Measurements from ENCODE around the gene GUCD1. TPM values are rescaled to one million over a fixed set of nuclear protein-coding genes. Genes with fewer than 3 reads are reported as not detected.

Gene GUCD1
- total and polyA plus RNA-seq, 9 of the 15 experiments (the other 6 are each of a cell fraction or from before 2014, with no cell fraction given), result 31.5 to 67.8 (median 50.3) TPM

DNA sequence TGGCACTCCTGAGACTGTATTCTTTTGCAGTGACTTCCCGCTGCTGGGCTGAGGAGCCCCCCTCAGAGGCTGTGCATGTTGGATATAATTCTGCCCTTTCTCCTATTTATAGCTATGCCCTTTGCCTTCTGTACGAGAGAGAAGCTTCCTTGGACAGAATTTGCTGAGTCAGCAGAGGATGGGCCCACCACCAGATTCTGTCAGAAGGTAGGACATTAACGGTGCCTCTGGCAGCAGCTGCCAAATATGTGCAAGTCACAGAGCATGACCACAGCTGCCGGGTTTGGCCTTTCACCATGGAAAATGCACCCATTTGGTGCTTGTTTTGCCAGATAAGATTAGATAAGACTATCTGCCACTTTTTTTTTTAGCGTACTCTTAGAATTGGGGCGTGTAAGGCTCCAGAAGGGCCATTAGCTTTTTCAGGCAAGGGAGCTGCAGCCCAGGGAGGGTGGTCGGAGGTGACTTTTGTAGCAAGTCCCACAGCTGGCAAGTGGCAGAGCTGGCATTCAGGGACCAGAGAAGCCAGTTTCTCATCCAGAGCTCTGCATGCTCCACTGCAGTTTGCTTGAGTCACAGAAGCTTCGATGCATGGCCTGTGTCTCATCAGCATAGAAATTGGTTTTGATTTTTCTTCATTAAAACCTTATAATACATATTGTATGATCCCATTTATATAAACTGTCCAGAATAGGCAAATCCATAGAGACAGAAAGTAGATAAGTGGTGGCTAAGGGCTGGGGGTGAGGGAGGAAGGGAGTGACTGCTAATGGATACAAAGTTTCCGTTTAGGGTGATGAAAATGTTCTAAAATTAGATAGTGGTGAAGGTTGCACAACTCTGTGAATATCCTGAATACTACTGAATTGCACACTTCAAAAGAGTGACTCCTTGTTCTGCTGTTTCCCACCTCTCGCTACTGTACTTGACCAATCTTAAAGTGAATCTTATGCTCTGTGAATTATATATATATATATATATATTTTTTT is 44.0 kb downstream of the GUCD1 start (continued):
- TF ChIP-seq CEBPG (CRISPR knock-in tag; IDR thresholded peaks at IDR 0.05), result peak; percentile 52; the same call in 1 of the 2 replicates
- peak; percentile 84 to 86 for TF ChIP-seq CEBPG (tag; conservative IDR thresholded peaks at IDR 0.05 in 1 of 2, IDR thresholded peaks at IDR 0.05 in 1 of 2)

DNA sequence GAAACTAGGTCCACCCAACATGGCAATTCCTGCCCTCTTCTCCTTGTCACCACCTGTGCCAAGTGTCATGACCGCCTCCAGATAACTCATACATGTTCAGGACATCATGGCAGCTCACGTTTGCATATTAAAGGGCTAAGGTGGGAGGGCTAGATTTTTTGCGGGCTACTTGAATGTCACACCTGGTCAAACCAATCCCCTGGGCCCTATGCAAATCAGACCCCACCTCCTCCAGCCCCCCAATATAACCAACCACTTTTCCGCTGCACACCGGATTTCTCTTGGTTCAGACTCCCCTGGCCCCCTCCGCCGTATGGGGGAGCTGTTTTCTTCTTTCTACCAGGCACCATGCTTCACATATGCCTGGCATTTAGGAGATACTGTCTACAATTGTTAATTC is 47.2 kb downstream of the GUCD1 start:
- Histone ChIP-seq H3K9me3 (replicated peaks; ENCODE audit: control insufficient read depth, insufficient read depth, low read depth, low read length) (no peaks in the 10 kb centered on the region), H4K20me1 (replicated peaks; ENCODE audit: control insufficient read depth, insufficient read depth, low read length) (no peaks in the 10 kb centered on the region), H3K9me1 (ENCODE audit: control insufficient read depth, insufficient read depth, low read length) (peaks cover 3% of the 10 kb centered on the region), H3K36me3 (ENCODE audit: control insufficient read depth, insufficient read depth, low read length) (no peaks in the 10 kb centered on the region), H3K27ac (ENCODE audit: extremely low read depth, low read depth, low read length) (no peak overlapping the region), H3K4me3 (no peak overlapping the region), H3K4me2 (ENCODE audit: insufficient read depth, low read length) (no peak overlapping the region), H3K4me1 (replicated peaks in 1 of 2; ENCODE audit: control insufficient read depth in 2 of 2, insufficient read depth in 2 of 2, low read length in 2 of 2) (peaks cover 9 to 19% of the 10 kb centered on the region in 2 experiments; a peak in 4 of 5 replicates), H3K79me2 (ENCODE audit: control insufficient read depth, insufficient read depth, low read length) (no peaks in the 10 kb centered on the region), H2AFZ (ENCODE audit: low read depth, low read length) (no peak overlapping the region), H3K27me3 (ENCODE audit: control insufficient read depth in 2 of 2, insufficient read depth in 2 of 2, low read length in 2 of 2) (no peaks in the 10 kb centered on the region), H3K9ac (ENCODE audit: insufficient read depth in 1 of 2, low read depth in 2 of 2, low read length in 2 of 2) (no peak overlapping the region)
- CTCF ChIA-PET (ENCODE audit: low intra/inter-chr PET ratio), result no interaction called here
- 60% methylated on average over 4 of the region's 7 CpGs for WGBS (ENCODE audit: insufficient coverage, low coverage, missing lambda C conversion rate)
- no peak for DNase-seq (ENCODE audit: extremely low read depth in 1 of 4, low spot score in 3 of 4)
- POLR2A ChIA-PET, result no interaction called here
- TF ChIP-seq ASH1L (IDR thresholded peaks at IDR 0.05; ENCODE audit: borderline replicate concordance, low read depth, partially characterized antibody), result no peak
- TF ChIP-seq, protein P1, sequence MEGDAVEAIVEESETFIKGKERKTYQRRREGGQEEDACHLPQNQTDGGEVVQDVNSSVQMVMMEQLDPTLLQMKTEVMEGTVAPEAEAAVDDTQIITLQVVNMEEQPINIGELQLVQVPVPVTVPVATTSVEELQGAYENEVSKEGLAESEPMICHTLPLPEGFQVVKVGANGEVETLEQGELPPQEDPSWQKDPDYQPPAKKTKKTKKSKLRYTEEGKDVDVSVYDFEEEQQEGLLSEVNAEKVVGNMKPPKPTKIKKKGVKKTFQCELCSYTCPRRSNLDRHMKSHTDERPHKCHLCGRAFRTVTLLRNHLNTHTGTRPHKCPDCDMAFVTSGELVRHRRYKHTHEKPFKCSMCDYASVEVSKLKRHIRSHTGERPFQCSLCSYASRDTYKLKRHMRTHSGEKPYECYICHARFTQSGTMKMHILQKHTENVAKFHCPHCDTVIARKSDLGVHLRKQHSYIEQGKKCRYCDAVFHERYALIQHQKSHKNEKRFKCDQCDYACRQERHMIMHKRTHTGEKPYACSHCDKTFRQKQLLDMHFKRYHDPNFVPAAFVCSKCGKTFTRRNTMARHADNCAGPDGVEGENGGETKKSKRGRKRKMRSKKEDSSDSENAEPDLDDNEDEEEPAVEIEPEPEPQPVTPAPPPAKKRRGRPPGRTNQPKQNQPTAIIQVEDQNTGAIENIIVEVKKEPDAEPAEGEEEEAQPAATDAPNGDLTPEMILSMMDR (IDR thresholded peaks at IDR 0.05 in 2 of 3, conservative IDR thresholded peaks at IDR 0.05 in 1 of 3; ENCODE audit: insufficient read depth in 2 of 3, low read depth in 1 of 3, low read length in 3 of 3), result peak in 2 of 3 experiments; percentile 6 to 10; a peak in 1 of 6 replicates
- TF ChIP-seq, protein P2, sequence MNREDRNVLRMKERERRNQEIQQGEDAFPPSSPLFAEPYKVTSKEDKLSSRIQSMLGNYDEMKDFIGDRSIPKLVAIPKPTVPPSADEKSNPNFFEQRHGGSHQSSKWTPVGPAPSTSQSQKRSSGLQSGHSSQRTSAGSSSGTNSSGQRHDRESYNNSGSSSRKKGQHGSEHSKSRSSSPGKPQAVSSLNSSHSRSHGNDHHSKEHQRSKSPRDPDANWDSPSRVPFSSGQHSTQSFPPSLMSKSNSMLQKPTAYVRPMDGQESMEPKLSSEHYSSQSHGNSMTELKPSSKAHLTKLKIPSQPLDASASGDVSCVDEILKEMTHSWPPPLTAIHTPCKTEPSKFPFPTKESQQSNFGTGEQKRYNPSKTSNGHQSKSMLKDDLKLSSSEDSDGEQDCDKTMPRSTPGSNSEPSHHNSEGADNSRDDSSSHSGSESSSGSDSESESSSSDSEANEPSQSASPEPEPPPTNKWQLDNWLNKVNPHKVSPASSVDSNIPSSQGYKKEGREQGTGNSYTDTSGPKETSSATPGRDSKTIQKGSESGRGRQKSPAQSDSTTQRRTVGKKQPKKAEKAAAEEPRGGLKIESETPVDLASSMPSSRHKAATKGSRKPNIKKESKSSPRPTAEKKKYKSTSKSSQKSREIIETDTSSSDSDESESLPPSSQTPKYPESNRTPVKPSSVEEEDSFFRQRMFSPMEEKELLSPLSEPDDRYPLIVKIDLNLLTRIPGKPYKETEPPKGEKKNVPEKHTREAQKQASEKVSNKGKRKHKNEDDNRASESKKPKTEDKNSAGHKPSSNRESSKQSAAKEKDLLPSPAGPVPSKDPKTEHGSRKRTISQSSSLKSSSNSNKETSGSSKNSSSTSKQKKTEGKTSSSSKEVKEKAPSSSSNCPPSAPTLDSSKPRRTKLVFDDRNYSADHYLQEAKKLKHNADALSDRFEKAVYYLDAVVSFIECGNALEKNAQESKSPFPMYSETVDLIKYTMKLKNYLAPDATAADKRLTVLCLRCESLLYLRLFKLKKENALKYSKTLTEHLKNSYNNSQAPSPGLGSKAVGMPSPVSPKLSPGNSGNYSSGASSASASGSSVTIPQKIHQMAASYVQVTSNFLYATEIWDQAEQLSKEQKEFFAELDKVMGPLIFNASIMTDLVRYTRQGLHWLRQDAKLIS (CRISPR knock-in tag; IDR thresholded peaks at IDR 0.05), result no peak
- no peak for ATAC-seq
- no TSS peak for BruUV-seq (replicated peaks)
- intact Hi-C loops (cut with micrococcal nuclease), result no loop called here
- FAIRE-seq, result no peak
- in situ Hi-C loops (cut with MboI), result loop anchor here (25.0 kb wide), 1 partner anchor 545 kb away; the partner anchor contains the start of genes DDT, DDTL and GSTT2B
